ENCODE measurements around the gene LENG8. TPM values are rescaled to one million over a fixed set of nuclear protein-coding genes. Genes with fewer than 3 reads are reported as not detected.

LENG8 gene
- total RNA-seq, 1 experiment from 2014 or later, result 267 TPM

- TF ChIP-seq, protein P1, sequence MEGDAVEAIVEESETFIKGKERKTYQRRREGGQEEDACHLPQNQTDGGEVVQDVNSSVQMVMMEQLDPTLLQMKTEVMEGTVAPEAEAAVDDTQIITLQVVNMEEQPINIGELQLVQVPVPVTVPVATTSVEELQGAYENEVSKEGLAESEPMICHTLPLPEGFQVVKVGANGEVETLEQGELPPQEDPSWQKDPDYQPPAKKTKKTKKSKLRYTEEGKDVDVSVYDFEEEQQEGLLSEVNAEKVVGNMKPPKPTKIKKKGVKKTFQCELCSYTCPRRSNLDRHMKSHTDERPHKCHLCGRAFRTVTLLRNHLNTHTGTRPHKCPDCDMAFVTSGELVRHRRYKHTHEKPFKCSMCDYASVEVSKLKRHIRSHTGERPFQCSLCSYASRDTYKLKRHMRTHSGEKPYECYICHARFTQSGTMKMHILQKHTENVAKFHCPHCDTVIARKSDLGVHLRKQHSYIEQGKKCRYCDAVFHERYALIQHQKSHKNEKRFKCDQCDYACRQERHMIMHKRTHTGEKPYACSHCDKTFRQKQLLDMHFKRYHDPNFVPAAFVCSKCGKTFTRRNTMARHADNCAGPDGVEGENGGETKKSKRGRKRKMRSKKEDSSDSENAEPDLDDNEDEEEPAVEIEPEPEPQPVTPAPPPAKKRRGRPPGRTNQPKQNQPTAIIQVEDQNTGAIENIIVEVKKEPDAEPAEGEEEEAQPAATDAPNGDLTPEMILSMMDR (IDR thresholded peaks at IDR 0.05; ENCODE audit: unreplicated experiment), result no peak
- H3K4me3 Mint-ChIP-seq (ENCODE audit: low read depth, unreplicated experiment), result no peak overlapping the region
- H3K27me3 Mint-ChIP-seq (ENCODE audit: unreplicated experiment), result peaks cover 48% of the 10 kb centered on the region
- BruUV-seq (replicated peaks), result no TSS peak
- CTCF ChIA-PET, result interaction anchor here (0.5 to 1.0 kb wide), 3 partner anchors 32 to 863 kb away, joined by 3 read pairs; no protein-coding TSS in a partner anchor
- no peaks in the 10 kb centered on the region for H3K9me3 Mint-ChIP-seq (ENCODE audit: low read depth, unreplicated experiment)
- H3K4me1 Mint-ChIP-seq (ENCODE audit: low read depth, unreplicated experiment), result peaks cover 33% of the 10 kb centered on the region
- DNase-seq, result no peak
- H3K27ac Mint-ChIP-seq (ENCODE audit: unreplicated experiment), result no peak overlapping the region
- intact Hi-C loops (cut with micrococcal nuclease; ENCODE audit: unreplicated experiment), result no loop called here
- H3K36me3 Mint-ChIP-seq (ENCODE audit: insufficient read depth, unreplicated experiment), result peaks cover 12% of the 10 kb centered on the region
These were observed 24.9 kb downstream of the LENG8 start for GRCh38 chr19:54473892-54474372.

- Mint-ChIP-seq H3K4me1 (ENCODE audit: low read depth, unreplicated experiment) (peaks cover 15% of the 10 kb centered on the region), H3K4me3 (ENCODE audit: low read depth, unreplicated experiment) (no peak overlapping the region), H3K27me3 (ENCODE audit: unreplicated experiment) (peaks cover 62% of the 10 kb centered on the region), H3K27ac (ENCODE audit: unreplicated experiment) (no peak overlapping the region), H3K36me3 (ENCODE audit: insufficient read depth, unreplicated experiment) (peaks cover 11% of the 10 kb centered on the region), H3K9me3 (ENCODE audit: low read depth, unreplicated experiment) (no peaks in the 10 kb centered on the region)
- intact Hi-C loops (cut with micrococcal nuclease; ENCODE audit: unreplicated experiment), result no loop called here
- BruUV-seq (replicated peaks), result no TSS peak
- DNase-seq, result no peak
- CTCF ChIA-PET, result no interaction called here
- TF ChIP-seq, protein P1 (IDR thresholded peaks at IDR 0.05; ENCODE audit: unreplicated experiment), result no peak
These were observed 26.7 kb downstream of the LENG8 start for GRCh38 chr19:54475706-54476105.

DNA sequence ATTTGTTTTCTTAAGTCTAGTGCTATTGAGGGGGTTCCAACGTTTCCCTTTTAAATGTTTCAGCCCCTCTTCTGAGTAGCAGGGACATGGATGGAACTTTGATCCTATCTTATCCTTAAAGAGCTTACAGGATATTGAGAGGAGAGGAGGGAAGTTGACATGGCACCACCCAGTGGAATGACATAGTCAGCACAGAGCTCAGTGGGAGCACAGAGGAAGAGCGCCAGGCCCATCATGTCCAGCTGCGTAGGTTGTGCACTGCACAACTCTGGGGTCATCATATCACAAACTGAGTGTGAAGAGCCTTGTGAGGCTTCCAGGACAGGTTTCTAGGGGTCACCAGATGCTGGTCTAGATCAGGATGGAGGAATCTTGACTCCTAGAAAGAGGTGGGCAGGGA is 28.7 kb downstream of the LENG8 start:
- Mint-ChIP-seq H3K4me1 (ENCODE audit: low read depth, unreplicated experiment) (peaks cover 13% of the 10 kb centered on the region), H3K27ac (ENCODE audit: unreplicated experiment) (no peak overlapping the region), H3K9me3 (ENCODE audit: low read depth, unreplicated experiment) (no peaks in the 10 kb centered on the region), H3K27me3 (ENCODE audit: unreplicated experiment) (peaks cover 61% of the 10 kb centered on the region), H3K4me3 (ENCODE audit: low read depth, unreplicated experiment) (no peak overlapping the region), H3K36me3 (ENCODE audit: insufficient read depth, unreplicated experiment) (no peaks in the 10 kb centered on the region)
- CTCF ChIA-PET, result interaction anchor here (0.6 to 1.3 kb wide), 4 partner anchors 14 to 444 kb away, joined by 3 to 6 read pairs (median 4); partner anchors contain the start of gene LENG9
- intact Hi-C loops (cut with micrococcal nuclease; ENCODE audit: unreplicated experiment), result no loop called here
- no TSS peak for BruUV-seq (replicated peaks)
- TF ChIP-seq, protein P1 (IDR thresholded peaks at IDR 0.05; ENCODE audit: unreplicated experiment), result peak; percentile 12
- no peak for DNase-seq

DNA sequence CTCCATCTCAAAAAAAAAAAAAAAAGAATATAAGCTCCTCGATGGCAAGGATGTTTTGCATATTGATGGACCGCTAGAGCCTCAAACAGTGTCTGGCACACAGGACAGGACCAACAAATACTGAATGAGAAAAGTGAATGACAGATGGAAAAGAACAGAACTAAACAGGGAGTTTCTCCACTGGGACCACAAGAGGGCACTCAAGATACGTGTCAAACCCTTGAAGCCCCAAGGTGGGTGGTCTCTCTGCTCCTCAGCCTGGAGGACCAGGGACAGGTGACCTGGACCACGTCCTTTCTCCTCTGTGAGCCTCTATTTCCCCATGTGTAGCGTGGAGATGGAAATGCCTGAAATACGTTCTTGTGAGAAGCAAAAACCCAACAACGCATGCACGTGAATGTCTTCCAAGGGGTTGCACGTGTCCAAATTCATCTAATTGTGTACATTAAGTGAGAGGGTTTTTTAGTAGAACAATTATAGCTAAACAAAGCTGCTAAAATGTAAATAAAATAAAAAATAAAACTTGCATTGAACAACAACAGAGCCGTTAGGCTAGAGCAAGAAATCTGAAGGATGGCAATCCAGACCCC is 29.8 kb downstream of the LENG8 start:
- intact Hi-C loops (cut with micrococcal nuclease; ENCODE audit: unreplicated experiment), result no loop called here
- BruUV-seq (replicated peaks), result no TSS peak

More for the DNA sequence above, 29.8 kb downstream of the LENG8 start:
- peaks cover 4% of the 10 kb centered on the region for H3K4me1 Mint-ChIP-seq (ENCODE audit: low read depth, unreplicated experiment)
- TF ChIP-seq, protein P1 (IDR thresholded peaks at IDR 0.05; ENCODE audit: unreplicated experiment), result peak; percentile 72
- DNase-seq, result peak; percentile 57
- CTCF ChIA-PET, result interaction anchor here (1.3 kb wide), 1 partner anchor 201 kb away, joined by 3 read pairs; no protein-coding TSS in a partner anchor
- H3K27ac Mint-ChIP-seq (ENCODE audit: unreplicated experiment), result no peak overlapping the region
- H3K9me3 Mint-ChIP-seq (ENCODE audit: low read depth, unreplicated experiment), result no peaks in the 10 kb centered on the region
- H3K4me3 Mint-ChIP-seq (ENCODE audit: low read depth, unreplicated experiment), result no peak overlapping the region
- peaks cover 53% of the 10 kb centered on the region for H3K27me3 Mint-ChIP-seq (ENCODE audit: unreplicated experiment)
- H3K36me3 Mint-ChIP-seq (ENCODE audit: insufficient read depth, unreplicated experiment), result no peaks in the 10 kb centered on the region

Data from Calu3 (cell line).